Ammon's horn (tissue), 1 donor: Measurements from ENCODE around the gene ULK4.
A peak's percentile ranks its signal among the peaks of the same experiment; 100 is the strongest.
"Not testable (repeated sequence)": the region's sequence is repeated elsewhere in the genome, so short reads cannot be mapped to it uniquely, and the experiment has no call there.

Experiments
- DNase-seq: peaks from one replicate; pipeline ENCODE4 v3.0.0-alpha.2; 2016; ENCODE audit warnings: low spot score

ULK4 gene

DNA sequence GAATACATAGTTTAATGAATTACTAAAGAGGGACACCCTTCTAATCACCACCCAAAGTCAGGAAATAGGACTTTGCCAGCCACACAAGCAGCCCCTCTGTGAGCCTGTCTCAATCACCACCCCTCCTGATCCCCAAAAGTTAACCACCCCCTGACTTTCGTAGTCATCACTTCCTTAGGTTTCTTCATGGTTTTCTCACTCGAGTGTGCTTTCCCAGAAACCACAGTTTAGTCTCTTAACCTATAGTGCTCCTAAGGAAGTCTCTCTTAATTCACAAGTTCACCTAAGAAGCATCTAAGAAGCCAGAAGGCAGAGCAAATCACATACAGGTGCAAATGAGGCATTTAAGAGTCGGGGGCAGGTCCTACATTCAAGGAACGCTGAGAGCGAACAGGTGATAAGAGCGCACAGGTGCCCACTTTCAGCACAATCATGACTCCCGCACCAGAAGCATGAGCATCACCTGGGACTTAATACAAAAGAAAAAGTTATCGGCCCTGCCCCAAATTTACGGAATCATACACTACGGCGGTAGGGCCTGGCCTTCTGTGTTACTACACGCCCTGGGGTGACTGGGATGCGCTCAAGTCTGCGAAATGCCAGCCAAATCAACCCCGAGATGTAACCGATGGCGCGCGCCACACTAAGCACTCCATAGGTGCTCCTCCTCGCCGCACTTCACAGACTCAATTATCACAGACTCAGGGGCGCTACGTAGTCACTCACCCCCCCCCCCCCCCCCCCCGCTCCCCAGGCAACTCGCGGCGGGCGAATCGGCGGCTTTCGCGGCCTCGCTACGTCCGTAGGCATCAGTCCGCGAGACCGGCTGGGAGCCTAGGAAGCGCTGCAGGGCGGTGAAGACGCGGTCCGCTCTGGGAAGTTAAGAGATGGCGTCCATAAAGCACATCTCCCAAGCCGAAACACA lies 815 bp downstream of the ULK4 start:
- DNase-seq = peak; percentile 40

DNA sequence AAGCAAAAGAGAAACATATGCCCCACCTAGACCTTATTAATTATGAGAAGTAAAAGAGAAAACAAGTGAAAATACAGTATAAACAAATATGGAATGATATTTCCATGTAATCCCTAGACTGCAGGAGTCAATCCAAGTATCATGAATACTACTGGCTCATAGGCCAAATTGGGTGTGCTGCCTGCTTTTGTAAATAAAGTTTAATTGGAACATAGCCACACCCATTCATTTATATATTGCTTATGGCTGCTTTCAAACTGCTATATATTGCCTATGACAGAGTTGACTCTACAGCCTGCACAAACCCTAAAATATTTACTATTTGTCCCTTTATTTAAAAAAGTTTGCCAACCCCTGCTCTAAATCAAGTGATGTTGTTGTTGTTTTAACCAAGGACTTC lies 5.3 kb downstream of the ULK4 start:
- no peak for DNase-seq

GRCh38 chr3:41955192-41955591 lies 6.7 kb downstream of the ULK4 start:
- DNase-seq = no peak

- DNase-seq = no peak
Observed at GRCh38 chr3:41943311-41943843, 18.5 kb downstream of the ULK4 start.

DNA sequence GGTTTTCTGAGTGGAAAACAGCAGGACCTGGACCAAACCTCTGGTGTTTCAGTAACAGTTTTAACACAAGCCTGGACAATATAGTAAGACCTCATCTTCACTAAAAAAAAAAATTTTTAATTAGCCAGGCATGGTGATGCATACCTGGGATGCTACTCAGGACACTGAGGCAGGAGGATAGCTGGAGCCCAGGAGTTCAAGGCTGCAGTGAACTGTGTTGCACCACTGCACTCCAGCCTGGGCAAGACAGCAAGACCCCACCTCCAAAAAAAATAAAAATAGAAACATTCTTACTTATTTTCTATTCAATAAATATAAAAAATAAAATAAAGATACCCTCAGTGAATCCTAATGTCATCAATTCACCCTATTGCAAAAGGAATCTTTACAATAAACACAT lies 21.5 kb downstream of the ULK4 start:
- DNase-seq = no peak

DNA sequence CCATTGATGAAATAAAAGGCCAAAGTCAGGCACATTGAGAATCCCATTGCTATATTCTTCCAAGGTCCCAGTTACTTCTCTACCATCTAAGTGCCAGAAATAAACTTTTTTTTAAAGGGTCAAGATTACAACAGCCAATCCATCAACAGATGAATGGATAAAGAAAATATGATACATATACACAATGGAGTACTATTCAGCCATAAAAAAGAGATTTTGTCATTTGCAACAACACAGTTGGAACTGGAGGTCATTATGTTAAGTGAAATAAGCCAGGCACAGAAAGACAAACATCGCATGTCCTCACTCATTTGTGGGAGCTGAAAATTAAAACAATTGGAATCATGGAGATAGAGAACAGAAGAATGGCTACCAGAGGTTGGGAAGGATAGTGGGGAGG lies 25.5 kb downstream of the ULK4 start:
- DNase-seq = no peak

- no peak for DNase-seq
Observed at GRCh38 chr3:41933154-41933676, 28.7 kb downstream of the ULK4 start.

DNA sequence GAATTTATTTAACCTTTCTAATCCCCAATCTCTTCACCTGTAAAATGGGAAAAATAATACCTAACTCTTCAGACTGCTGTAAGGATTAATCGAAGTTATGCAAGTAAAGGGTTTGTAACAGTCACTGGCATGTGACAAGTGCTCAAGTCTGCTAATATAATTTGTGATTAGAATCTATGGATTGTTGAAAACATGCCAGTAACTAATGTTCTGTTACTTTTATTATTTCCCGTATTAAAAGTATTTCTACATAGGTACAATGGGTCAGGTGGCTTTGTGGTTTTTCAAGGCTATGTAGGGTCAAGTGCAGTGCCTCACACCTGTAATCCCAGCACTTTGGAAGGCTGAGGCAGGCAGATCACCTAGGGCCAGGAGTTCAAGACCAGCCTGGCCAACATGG lies 29.4 kb downstream of the ULK4 start:
- no peak for DNase-seq

- no peak for DNase-seq
Observed at GRCh38 chr3:41920406-41920965, 41.4 kb downstream of the ULK4 start.

- DNase-seq = no peak
Observed at GRCh38 chr3:41915353-41915752, 46.5 kb downstream of the ULK4 start.

DNA sequence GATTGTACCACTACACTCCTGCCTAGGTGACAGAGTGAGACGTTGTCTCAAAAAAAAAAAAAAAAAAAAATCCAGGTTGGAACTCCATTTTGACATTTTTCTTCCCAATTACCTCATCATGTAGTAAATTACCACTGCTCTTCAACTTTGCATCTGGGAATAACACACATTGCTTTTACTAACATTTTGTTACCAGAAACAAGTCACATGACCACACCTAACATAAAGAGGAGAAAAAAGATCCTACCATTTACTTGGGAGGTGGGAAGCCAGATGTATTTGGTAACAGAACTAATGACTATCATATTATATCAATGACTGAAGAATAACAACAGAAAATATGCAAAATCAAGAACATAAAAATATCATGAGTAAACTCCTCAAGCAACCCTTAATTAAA lies 49.6 kb downstream of the ULK4 start:
- DNase-seq = no peak

- no peak for DNase-seq
Observed at GRCh38 chr3:41907330-41908073, 54.4 kb downstream of the ULK4 start.

GRCh38 chr3:41900265-41900664 lies 61.6 kb downstream of the ULK4 start:
- peak; percentile 7 for DNase-seq

- DNase-seq = no peak
Observed at GRCh38 chr3:41898631-41899030, 63.3 kb downstream of the ULK4 start.

DNA sequence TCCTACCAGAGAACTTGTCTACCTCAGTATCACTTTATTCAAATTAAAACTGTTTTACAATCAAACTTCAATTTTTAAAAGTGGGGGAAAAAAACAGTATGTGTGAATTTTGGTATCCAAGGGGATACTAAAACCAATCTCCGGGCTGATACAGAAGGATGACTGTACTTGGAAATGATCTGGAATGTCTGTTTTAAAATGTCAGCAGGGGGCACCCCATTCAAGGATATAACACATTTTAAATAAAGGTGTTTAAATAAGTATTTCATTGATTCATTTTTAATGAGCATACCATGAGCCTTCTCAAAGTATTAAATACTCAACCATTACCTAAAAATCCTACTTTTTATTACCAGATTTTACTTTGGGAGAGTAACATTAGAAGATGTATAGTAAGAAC lies 67.9 kb downstream of the ULK4 start:
- DNase-seq = peak; percentile 47

- DNase-seq = no peak
Observed at GRCh38 chr3:41888368-41889076, 73.4 kb downstream of the ULK4 start.

- DNase-seq = no peak
Observed at GRCh38 chr3:41882956-41883355, 78.9 kb downstream of the ULK4 start.

GRCh38 chr3:41881233-41881821 lies 80.6 kb downstream of the ULK4 start:
- peak; percentile 38 for DNase-seq

DNA sequence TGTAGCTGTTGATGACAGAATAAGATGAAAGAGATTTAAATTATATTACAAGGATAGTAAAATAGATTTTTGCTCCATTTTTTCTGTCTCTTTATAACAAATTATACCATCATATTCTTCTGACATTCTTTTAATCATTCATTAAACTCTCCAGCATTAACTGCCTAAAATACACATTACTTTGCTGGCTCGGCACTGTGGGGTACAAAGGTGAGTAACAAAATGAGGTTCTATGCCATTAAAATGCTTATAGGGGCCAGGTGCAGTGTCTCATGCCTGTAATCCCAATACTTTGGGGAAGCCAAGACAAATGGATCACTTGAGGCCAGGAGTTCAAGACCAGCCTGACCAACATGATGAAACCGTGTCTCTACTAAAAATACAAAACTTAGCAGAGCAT lies 81.5 kb downstream of the ULK4 start:
- DNase-seq = no peak

- not testable (repeated sequence) for DNase-seq
Observed at GRCh38 chr3:41877741-41878140, 84.2 kb downstream of the ULK4 start.

- DNase-seq = no peak
Observed at GRCh38 chr3:41874022-41874421, 87.9 kb downstream of the ULK4 start.
